Adrenal gland (tissue), 12 donors: ENCODE results near the gene SPRYD7. TPM values are rescaled to one million over a fixed set of nuclear protein-coding genes. Genes with fewer than 3 reads are reported as not detected.

Experiments used
- DNase-seq, 7 donors: peaks; one replicate each; pipeline ENCODE4 v3.0.0-alpha.2; 2019 to 2020
- H3K27ac ChIP-seq, 5 donors: fragments of 200-600 bp; sonication (generic) in 4 of 5; 1 replicate in 3 of 5; 2 replicates in 2 of 5; pipeline versions ENCODE4 v1.5.1 to v1.8.0; 2016 to 2020; ENCODE audit warnings: mild to moderate bottlenecking in 1 of 5
- H3K27me3 ChIP-seq: fragments of 200-600 bp; 2 replicates; pipeline ENCODE4 v1.8.0; 2021
- H3K36me3 ChIP-seq, 2 donors: fragments of 200-600 bp; replicated peaks in 1 of 2; 1 replicate in 1 of 2; 2 replicates in 1 of 2; pipeline versions ENCODE4 v1.5.1 to v1.8.0; 2018 to 2022
- H3K4me1 ChIP-seq, 2 donors: fragments of 200-600 bp; replicated peaks in 1 of 2; 1 replicate in 1 of 2; 2 replicates in 1 of 2; pipeline versions ENCODE4 v1.5.1 to v1.8.0; 2018 to 2021
- H3K4me3 ChIP-seq, 4 donors: fragments of 200-600 bp; sonication (generic) in 3 of 4; one replicate each; pipeline ENCODE4 v1.5.1; 2016 to 2018
- H3K9me3 ChIP-seq, 3 donors: fragments of 200-600 bp; sonication (generic) in 1 of 3; replicated peaks in 1 of 3; 1 replicate in 2 of 3; 2 replicates in 1 of 3; pipeline versions ENCODE4 v1.5.1 to v1.8.0; 2016 to 2021
- POLR2A ChIP-seq, 2 donors: fragments of 450-650 bp; IDR thresholded peaks; one replicate each; pipeline ENCODE4 v1.6.1; 2017; ENCODE audit warnings: antibody characterized with exemption in 2 of 2, mild to moderate bottlenecking in 2 of 2, moderate library complexity in 1 of 2
- WGBS, 4 donors: extraction: QIAGEN DNeasy Blood & Tissue Kit in 2 of 4; methylation state at CpG; one replicate each; pipeline versions ENCODE4 v1.1.5 to v1.1.7; 2013 to 2017; 5-methylcytosine and 5-hydroxymethylcytosine counted together
- intact Hi-C, 2 donors: fragments of 100-400 bp; cut with DNase I; formaldehyde crosslinking; loops; one replicate each; pipeline versions ENCODE4 v1.14.1 to v1.15.0; 2022 to 2023
- polyA plus RNA-seq, 3 donors: library from polyadenylated mRNA; stranded (reverse); fragments of 200-250 nt in 2 of 3; fragments of 350-450 nt in 1 of 3; fragmentation: Illumina TruSeq in 1 of 3; extraction: RNeasy Lipid Tissue Mini Kit (QIAGEN cat#74804) in 1 of 3; gene quantifications; one replicate each; pipeline ENCODE4 v1.2.3, GENCODE V29; 2013 to 2014
- small RNA-seq, 2 donors: library from RNA; depleted of rRNA; stranded (forward); fragments of <200 nt; gene quantifications; one replicate each; pipeline ENCODE3, GENCODE V24; 2016
- total RNA-seq, 9 donors: library from RNA; depleted of rRNA in 4 of 9; stranded (reverse); fragments of >200 nt in 4 of 9; fragments of 120-200 nt in 1 of 9; fragmentation: NEBNext Ultra II Directional in 1 of 9; extraction: Animal tissue kit (Norgen Biotek cat#: 25700) in 1 of 9; gene quantifications; one replicate each; pipeline versions ENCODE4 v1.1.0 to v1.2.4, GENCODE V29; 2013 to 2023
- TF ChIP-seq, protein P1 (sequence below), 6 experiments: fragments of 450-650 bp in 4 of 6; fragments of 200-600 bp in 2 of 6; sonication (generic) in 1 of 6; IDR thresholded peaks; 1 replicate in 5 of 6; 2 replicates in 1 of 6; pipeline versions ENCODE4 v1.5.1 to v1.8.0; 2016 to 2021; ENCODE audit warnings: antibody characterized with exemption in 6 of 6, mild to moderate bottlenecking in 2 of 6, moderate library complexity in 1 of 6
- donor health status: healthy with polysubstance abuse.
- donor health status: Bipolar disorder and iron deficiency.
- donor health status: DM: yes; HTN: yes; CAD: no.
- donor health status: DM: no; HTN: no; CAD: no.
- donor health status: DM: no; HTN: no; CAD: no.
- donor health status: DM: yes; HTN: yes; CAD: no.

SPRYD7 gene
- total and polyA plus RNA-seq, 12 donors, result 5.9 to 18.5 (median 8.1) TPM

DNA sequence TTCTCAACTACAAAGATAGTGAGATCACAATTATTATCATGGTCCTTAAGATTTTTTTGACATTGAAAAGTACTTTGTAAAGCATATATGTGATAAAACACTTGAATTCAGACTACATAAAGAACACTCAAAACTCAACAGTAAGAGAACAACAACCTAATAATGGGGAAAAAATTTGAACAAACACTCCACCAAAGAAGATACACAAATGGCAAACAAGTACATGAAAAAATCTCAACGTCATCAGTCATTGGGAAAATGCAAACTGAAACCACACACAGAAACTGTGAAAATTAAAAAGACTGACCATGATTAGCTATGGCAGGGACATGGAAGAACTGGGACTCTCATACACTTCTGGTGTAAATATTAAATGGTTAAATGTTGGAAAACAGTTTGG, 70.9 kb downstream of the SPRYD7 start:
- no peaks in the 10 kb centered on the region for H3K27me3 ChIP-seq
- WGBS, 4 donors, result 33 to 93% (median 62%) methylated on average over 1 of the region's 1 CpG
- intact Hi-C loops, result no loop called here
- TF ChIP-seq, protein P1, sequence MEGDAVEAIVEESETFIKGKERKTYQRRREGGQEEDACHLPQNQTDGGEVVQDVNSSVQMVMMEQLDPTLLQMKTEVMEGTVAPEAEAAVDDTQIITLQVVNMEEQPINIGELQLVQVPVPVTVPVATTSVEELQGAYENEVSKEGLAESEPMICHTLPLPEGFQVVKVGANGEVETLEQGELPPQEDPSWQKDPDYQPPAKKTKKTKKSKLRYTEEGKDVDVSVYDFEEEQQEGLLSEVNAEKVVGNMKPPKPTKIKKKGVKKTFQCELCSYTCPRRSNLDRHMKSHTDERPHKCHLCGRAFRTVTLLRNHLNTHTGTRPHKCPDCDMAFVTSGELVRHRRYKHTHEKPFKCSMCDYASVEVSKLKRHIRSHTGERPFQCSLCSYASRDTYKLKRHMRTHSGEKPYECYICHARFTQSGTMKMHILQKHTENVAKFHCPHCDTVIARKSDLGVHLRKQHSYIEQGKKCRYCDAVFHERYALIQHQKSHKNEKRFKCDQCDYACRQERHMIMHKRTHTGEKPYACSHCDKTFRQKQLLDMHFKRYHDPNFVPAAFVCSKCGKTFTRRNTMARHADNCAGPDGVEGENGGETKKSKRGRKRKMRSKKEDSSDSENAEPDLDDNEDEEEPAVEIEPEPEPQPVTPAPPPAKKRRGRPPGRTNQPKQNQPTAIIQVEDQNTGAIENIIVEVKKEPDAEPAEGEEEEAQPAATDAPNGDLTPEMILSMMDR (IDR thresholded peaks at IDR 0.05), result no peak
- no peak for TF ChIP-seq POLR2A (IDR thresholded peaks at IDR 0.05)
- H3K4me1 ChIP-seq, result no peaks in the 10 kb centered on the region
- no peak for DNase-seq
- H3K9me3 ChIP-seq, result no peaks in the 10 kb centered on the region
- H3K4me3 ChIP-seq, result no peak overlapping the region
- H3K36me3 ChIP-seq, result no peaks in the 10 kb centered on the region
- no peak overlapping the region for H3K27ac ChIP-seq

DNA sequence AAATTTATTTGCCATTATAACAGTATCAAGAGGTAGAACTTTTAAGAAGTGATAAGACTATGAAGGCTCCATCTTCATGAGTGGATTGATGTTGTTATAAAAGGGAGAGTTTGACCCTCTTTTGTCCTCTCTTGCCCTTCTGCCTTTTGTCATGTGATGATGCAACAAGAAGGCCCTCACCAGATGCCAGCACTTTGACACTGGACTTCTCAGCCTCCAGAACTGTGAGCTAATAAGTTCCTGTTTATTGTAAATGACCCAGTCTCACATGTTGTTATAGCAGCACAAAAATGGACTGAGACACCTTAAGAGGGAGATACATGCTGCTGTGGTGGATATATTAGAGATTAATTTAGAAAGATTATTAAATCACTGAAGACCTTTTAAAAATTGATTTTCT, 71.6 kb downstream of the SPRYD7 start:
- H3K9me3 ChIP-seq, result no peaks in the 10 kb centered on the region
- H3K27ac ChIP-seq, result no peak overlapping the region
- H3K4me1 ChIP-seq, result no peaks in the 10 kb centered on the region
- TF ChIP-seq, protein P1 (IDR thresholded peaks at IDR 0.05), result no peak
- TF ChIP-seq POLR2A (IDR thresholded peaks at IDR 0.05), result no peak
- DNase-seq, result no peak
- H3K4me3 ChIP-seq, result no peak overlapping the region
- no peaks in the 10 kb centered on the region for H3K27me3 ChIP-seq
- intact Hi-C loops, result no loop called here
- no peaks in the 10 kb centered on the region for H3K36me3 ChIP-seq

Small RNAs within 50 kb of the gene (small RNA-seq; reads per million reads assigned to genes)
- gene RNY4P30 (0 reads per million in 2 donors), gene RNY4P9 (1.8 to 2.1 reads per million in 2 donors)

Other genes starting within 250 kb of the SPRYD7 start
- gene EBPL, start 244.9 kb downstream of the SPRYD7 start, total RNA-seq, result 100 to 1,000 TPM in 7 of 9 donors, 10 to 100 TPM in 2; 45.2 to 302 (median 173) TPM
- gene EBPL, start 244.9 kb downstream of the SPRYD7 start, polyA plus RNA-seq, result 10 to 100 TPM; 47.2 to 98.5 (median 83.4) TPM
- 10 to 100 TPM; 12.6 to 38.4 (median 21.3) TPM for gene KPNA3, start 143.7 kb downstream of the SPRYD7 start, total RNA-seq
- gene KPNA3, start 143.7 kb downstream of the SPRYD7 start, polyA plus RNA-seq, result 10 to 100 TPM in 2 of 3 donors, 1 to 10 TPM in 1; 8.6 to 43.8 (median 12.9) TPM
- gene TRIM13, start 60.7 kb upstream of the SPRYD7 start, total RNA-seq, result 10 to 100 TPM; 13.7 to 28.7 (median 20.4) TPM
- 10 to 100 TPM; 16.0 to 28.7 (median 23.5) TPM for gene TRIM13, start 60.7 kb upstream of the SPRYD7 start, polyA plus RNA-seq
- 1 to 10 TPM in 2 of 9 donors, under 1 TPM in 6, not detected in 1; 0.14 to 2.8 (median 0.66) TPM for gene KCNRG, start 79.1 kb upstream of the SPRYD7 start, total RNA-seq
- under 1 TPM; 0.27 to 0.59 (median 0.40) TPM for gene KCNRG, start 79.1 kb upstream of the SPRYD7 start, polyA plus RNA-seq